ENCODE data around the gene FUT3. TPM values are rescaled to one million over a fixed set of nuclear protein-coding genes. Genes with fewer than 3 reads are reported as not detected.

The FUT3 gene
- total RNA-seq, 1 experiment from 2014 or later = not detected

DNA sequence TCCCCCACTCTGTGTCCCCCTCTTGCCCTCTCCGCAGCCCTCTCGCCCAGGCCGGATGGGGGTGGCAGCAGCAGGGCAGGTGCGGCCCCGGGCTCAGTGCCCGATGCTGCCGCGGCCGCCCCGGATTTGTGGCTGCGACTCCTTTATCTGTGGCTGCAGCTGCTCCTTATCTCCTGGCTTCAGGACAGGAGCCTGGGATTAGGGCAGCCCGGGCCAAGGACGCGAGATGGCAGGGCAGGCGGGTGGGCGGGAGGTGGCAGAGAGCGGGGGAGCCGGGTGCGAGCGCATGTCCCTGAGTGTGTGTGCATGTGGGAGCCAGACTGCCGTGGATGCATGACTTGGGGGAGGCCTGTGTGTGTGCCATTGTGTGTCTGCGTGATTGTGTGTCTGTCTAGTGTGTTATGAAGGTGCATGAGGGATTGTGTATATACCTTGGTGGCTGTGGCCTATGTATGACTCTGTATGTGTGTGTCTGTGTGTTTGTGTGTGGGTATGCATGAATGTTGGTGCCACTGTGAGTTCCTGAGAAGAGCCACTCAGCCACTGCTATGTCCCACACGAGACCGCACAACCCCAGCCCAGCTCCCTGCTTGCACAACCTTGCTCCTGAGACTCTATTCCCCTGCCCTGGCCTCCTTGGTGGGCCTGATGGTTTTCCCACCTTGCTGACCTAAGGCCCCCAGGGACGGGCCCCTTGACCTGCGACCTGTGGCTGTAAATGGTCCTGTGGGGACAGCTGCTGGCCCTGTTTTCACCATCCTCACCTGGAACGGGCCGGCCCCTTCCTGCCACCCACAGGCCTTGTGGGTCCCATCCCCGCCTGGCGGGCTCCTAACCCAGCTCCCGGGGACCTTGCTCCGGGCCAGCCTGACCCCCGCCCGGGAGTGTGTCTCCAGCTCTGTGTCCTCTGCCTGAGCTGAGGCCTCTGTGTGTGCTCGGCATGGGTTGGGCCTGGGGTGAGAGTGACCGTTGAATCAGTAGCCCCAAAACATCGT lies 51.7 kb downstream of the FUT3 start:
- H3K18ac ChIP-seq (ENCODE audit: insufficient read length, low read depth, low read length) = no peak overlapping the region
- Mint-ChIP-seq H3K4me3 (no peak overlapping the region), H3K4me1 (peaks cover 6 to 17% of the 10 kb centered on the region in 2 experiments), H3K9me3 (peaks cover 0 to 4% of the 10 kb centered on the region in 2 experiments; a peak in 3 of 5 replicates), H3K27me3 (ENCODE audit: low read depth) (peaks cover 44% of the 10 kb centered on the region), H3K27ac (no peak overlapping the region), H3K36me3 (ENCODE audit: insufficient read depth in 1 of 3, low read depth in 3 of 3) (peaks cover 0 to 4% (median 0%) of the 10 kb centered on the region in 3 experiments; a peak in 2 of 7 replicates)
- no peaks in the 10 kb centered on the region for H3K79me1 ChIP-seq (ENCODE audit: insufficient read depth, low read depth, low read length, poor library complexity, severe bottlenecking)
- H3K4me1 ChIP-seq (ENCODE audit: insufficient read depth, low read length) = no peaks in the 10 kb centered on the region
- H2AFZ ChIP-seq (ENCODE audit: low read length) = no peak overlapping the region
- H3K79me2 ChIP-seq (ENCODE audit: insufficient read depth, low read length) = no peaks in the 10 kb centered on the region
- peaks cover 5% of the 10 kb centered on the region for H3K23me2 ChIP-seq (ENCODE audit: insufficient read length, low read depth, low read length, poor library complexity, severe bottlenecking)
- H2BK12ac ChIP-seq (ENCODE audit: insufficient read length, low read depth, low read length) = no peak overlapping the region
- no peak overlapping the region for H3K56ac ChIP-seq (ENCODE audit: insufficient read length, low read depth, low read length)
- no peak overlapping the region for H4K8ac ChIP-seq (replicated peaks; ENCODE audit: insufficient read length, low read depth, low read length)
- no peak overlapping the region for H3K9ac ChIP-seq (ENCODE audit: extremely low read depth, insufficient read length, low read length)
- H3K23ac ChIP-seq (ENCODE audit: insufficient read length, low read depth, low read length) = no peak overlapping the region
- H3K9me3 ChIP-seq (ENCODE audit: control insufficient read depth, low read depth, low read length) = no peaks in the 10 kb centered on the region
- TF ChIP-seq, protein P1, sequence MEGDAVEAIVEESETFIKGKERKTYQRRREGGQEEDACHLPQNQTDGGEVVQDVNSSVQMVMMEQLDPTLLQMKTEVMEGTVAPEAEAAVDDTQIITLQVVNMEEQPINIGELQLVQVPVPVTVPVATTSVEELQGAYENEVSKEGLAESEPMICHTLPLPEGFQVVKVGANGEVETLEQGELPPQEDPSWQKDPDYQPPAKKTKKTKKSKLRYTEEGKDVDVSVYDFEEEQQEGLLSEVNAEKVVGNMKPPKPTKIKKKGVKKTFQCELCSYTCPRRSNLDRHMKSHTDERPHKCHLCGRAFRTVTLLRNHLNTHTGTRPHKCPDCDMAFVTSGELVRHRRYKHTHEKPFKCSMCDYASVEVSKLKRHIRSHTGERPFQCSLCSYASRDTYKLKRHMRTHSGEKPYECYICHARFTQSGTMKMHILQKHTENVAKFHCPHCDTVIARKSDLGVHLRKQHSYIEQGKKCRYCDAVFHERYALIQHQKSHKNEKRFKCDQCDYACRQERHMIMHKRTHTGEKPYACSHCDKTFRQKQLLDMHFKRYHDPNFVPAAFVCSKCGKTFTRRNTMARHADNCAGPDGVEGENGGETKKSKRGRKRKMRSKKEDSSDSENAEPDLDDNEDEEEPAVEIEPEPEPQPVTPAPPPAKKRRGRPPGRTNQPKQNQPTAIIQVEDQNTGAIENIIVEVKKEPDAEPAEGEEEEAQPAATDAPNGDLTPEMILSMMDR (conservative IDR thresholded peaks at IDR 0.05) = no peak
- no peak overlapping the region for H2BK120ac ChIP-seq (ENCODE audit: low read depth, low read length, poor library complexity, severe bottlenecking)
- no peak overlapping the region for H3K4ac ChIP-seq (ENCODE audit: low read depth, low read length)
- no peaks in the 10 kb centered on the region for H3K27me3 ChIP-seq (ENCODE audit: insufficient read depth, low read length)
- no CpG with 5 or more reads among the region's 37 CpGs for whole genome bisulfite sequencing (ENCODE audit: extremely low coverage, insufficient read length, low lambda C conversion rate)
- no peaks in the 10 kb centered on the region for H4K20me1 ChIP-seq (ENCODE audit: control insufficient read depth, insufficient read depth, insufficient read length)
- no peak overlapping the region for H2BK15ac ChIP-seq (ENCODE audit: low read depth, low read length)
- no peak overlapping the region for H3K4me2 ChIP-seq (ENCODE audit: insufficient read depth, insufficient read length, low read length)
- no peak overlapping the region for H2BK5ac ChIP-seq (ENCODE audit: insufficient read length, low read length)
- H3T11ph ChIP-seq (ENCODE audit: low read length) = no peak overlapping the region
- no peak overlapping the region for H2AK5ac ChIP-seq (ENCODE audit: insufficient read length, low read length)
- DNase-seq = no peak
- H4K91ac ChIP-seq (ENCODE audit: insufficient read length, low read depth, low read length) = no peak overlapping the region
- no peak overlapping the region for H4K5ac ChIP-seq (ENCODE audit: insufficient read length, low read depth, low read length)
- H3K27ac ChIP-seq (ENCODE audit: insufficient read length, low read depth, low read length) = no peak overlapping the region
- H3K14ac ChIP-seq (ENCODE audit: insufficient read depth, low read length) = no peak overlapping the region
- H2BK20ac ChIP-seq (ENCODE audit: low read depth, low read length, poor library complexity, severe bottlenecking) = no peak overlapping the region

Measured in H9 (cell line).